ENCODE measurements around the gene LCNL1.

Gene LCNL1

DNA sequence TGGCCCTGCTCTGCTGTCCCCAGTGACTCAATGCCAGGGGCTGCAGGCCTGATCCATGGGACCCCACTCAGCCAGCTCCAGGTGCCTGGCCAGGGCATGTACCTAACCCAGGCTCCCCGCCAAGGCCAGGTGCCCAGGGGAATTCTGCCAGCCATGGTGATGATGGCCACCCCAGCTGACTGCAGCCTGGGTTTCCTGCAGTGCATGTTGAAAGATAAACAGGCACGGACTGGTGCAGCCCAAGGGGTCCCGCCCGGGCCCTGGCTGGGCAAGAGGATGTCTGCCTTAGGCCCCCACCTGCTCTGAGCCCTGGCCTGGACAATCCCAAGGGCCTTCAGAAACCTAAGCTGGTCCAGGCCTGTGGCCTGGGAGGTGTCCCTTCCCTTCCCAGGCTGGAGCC, 44.0 kb downstream of the LCNL1 start:
- Histone ChIP-seq H3K4me2 (no peak overlapping the region), H3K79me2 (ENCODE audit: insufficient read depth, low read depth) (no peaks in the 10 kb centered on the region), H3K4me1 (ENCODE audit: low read depth, poor library complexity, severe bottlenecking) (peaks cover 31% of the 10 kb centered on the region), H4K20me1 (ENCODE audit: insufficient read depth) (no peaks in the 10 kb centered on the region), H3K27ac (no peak overlapping the region), H3K36me3 (ENCODE audit: insufficient read depth) (no peaks in the 10 kb centered on the region), H3K9ac (no peak overlapping the region), H2AFZ (ENCODE audit: low read depth) (no peak overlapping the region), H3K27me3 (ENCODE audit: insufficient read depth, low read depth) (peaks cover 8% of the 10 kb centered on the region; the same call in 1 of the 2 replicates), H3K4me3 (IDR thresholded peaks at IDR 0.05; ENCODE audit: insufficient read depth, low read depth, low read length) (no peak overlapping the region)
- TF ChIP-seq, protein P1, sequence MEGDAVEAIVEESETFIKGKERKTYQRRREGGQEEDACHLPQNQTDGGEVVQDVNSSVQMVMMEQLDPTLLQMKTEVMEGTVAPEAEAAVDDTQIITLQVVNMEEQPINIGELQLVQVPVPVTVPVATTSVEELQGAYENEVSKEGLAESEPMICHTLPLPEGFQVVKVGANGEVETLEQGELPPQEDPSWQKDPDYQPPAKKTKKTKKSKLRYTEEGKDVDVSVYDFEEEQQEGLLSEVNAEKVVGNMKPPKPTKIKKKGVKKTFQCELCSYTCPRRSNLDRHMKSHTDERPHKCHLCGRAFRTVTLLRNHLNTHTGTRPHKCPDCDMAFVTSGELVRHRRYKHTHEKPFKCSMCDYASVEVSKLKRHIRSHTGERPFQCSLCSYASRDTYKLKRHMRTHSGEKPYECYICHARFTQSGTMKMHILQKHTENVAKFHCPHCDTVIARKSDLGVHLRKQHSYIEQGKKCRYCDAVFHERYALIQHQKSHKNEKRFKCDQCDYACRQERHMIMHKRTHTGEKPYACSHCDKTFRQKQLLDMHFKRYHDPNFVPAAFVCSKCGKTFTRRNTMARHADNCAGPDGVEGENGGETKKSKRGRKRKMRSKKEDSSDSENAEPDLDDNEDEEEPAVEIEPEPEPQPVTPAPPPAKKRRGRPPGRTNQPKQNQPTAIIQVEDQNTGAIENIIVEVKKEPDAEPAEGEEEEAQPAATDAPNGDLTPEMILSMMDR (conservative IDR thresholded peaks at IDR 0.05; ENCODE audit: low read depth, low read length) = no peak

DNA sequence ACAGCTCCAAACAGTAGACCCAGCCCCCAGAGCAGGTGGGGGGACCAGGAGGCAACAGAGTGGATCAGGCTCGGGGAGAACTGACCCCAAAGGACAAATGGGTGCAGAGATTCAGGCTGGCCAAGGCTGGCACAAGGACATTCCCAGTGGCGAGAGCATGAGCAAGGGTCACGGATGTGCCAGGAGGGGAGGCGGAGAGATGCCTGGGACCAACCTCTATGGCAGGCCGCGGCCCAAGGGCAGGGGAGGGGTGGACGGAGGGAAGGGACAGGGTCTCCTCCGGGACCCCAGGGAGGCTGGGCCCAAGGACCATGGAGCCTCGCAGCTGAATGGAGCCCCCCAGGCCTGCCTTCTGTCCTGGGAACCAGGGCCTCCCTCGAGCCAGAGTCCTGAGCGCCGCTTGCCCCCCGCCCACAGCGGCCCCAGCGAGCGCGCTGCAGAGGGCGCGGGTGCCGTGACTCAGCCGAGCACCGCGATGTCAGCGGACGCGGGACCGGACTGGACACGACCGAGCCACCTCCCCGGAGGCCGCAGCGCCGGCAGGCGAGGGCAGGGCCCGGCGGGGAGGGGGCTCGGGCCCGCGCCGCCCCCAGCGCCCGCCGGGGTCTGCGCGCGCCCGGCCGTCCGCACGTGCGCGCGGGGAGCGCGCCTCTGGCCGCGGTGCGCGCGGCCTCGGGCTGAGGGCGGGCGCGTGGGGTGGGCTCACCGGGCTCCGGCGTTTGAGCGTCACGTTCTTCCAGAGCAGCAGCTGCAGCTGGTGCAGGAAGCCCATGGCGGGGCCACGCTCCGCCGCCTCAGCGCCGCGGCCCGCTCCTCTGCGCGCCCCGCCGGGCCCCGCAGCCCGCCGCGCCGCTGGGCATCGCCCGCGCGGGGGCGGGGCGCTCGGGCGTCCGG, 44.8 kb downstream of the LCNL1 start, which contains the start of gene ABCA2:
Gene ABCA2, minus strand, starts transcription at position 869 of the 894 bp plus-strand sequence. Its CDS starts 97 bp downstream, at position 772.
- H2AFZ ChIP-seq (ENCODE audit: low read depth) = peak within 1 kb of the TSS; percentile 91
- no peak within 1 kb of the TSS for H3K4me3 ChIP-seq (IDR thresholded peaks at IDR 0.05; ENCODE audit: insufficient read depth, low read depth, low read length)
- peaks cover 27% of the 10 kb centered on the region for H3K4me1 ChIP-seq (ENCODE audit: low read depth, poor library complexity, severe bottlenecking)
- H3K4me2 ChIP-seq = peak within 1 kb of the TSS; percentile 88
- H3K9ac ChIP-seq = peak within 1 kb of the TSS; percentile 54; the same call in 1 of the 2 replicates
- H3K79me2 ChIP-seq (ENCODE audit: insufficient read depth, low read depth) = no peaks in the 10 kb centered on the region
- peaks cover 8% of the 10 kb centered on the region; the same call in 1 of the 2 replicates for H3K27me3 ChIP-seq (ENCODE audit: insufficient read depth, low read depth)
- peak within 1 kb of the TSS; percentile 22; the same call in 1 of the 2 replicates for H3K27ac ChIP-seq
- TF ChIP-seq, protein P1 (conservative IDR thresholded peaks at IDR 0.05; ENCODE audit: low read depth, low read length) = no peak
- H4K20me1 ChIP-seq (ENCODE audit: insufficient read depth) = no peaks in the 10 kb centered on the region
- H3K36me3 ChIP-seq (ENCODE audit: insufficient read depth) = no peaks in the 10 kb centered on the region

DNA sequence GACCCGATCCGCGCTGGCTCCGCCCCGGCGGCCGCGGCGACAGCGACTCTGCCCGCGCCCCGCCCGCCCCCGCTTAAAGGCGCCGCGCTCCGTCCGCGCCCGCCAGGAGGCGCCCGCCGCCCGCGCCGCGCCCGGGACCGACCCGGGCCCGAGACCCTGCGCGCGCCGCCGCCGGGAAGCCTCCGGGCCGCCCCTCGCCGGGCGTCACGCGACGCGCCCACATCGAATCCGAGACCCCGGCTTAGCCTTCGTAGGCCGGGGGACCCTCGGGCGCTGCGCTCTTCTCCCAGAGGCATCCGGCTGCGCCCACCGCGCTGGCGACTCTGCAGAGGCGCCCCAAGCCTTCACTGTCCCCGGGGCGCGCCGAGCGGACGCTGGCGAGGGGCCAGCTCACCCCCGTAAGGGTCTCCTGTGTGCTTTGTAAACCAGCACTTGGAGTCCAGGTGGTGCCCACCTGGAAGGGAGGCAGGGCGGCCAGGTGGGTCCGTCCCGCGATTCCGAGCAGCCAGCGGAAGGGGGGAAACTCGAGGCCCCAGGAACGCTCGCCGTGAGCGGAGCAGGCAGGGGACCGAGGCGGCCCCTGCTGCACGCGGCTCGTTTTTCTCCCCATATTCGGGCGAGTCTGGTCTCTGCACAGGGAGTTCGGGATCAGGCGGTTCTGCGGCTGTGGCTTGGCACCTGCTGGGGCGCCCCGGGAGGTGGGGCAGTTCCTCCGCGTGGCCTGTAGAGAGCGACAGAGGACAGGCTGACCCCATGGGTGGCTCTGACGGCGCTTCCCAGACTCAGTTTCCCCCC, 45.7 kb downstream of the LCNL1 start:
- H3K27me3 ChIP-seq (ENCODE audit: insufficient read depth, low read depth) = peaks cover 8% of the 10 kb centered on the region; the same call in 1 of the 2 replicates
- TF ChIP-seq, protein P1 (conservative IDR thresholded peaks at IDR 0.05; ENCODE audit: low read depth, low read length) = no peak
- no peaks in the 10 kb centered on the region for H3K79me2 ChIP-seq (ENCODE audit: insufficient read depth, low read depth)
- peak overlapping the region; percentile 91 for H2AFZ ChIP-seq (ENCODE audit: low read depth)
- no peaks in the 10 kb centered on the region for H3K36me3 ChIP-seq (ENCODE audit: insufficient read depth)
- peaks cover 31% of the 10 kb centered on the region for H3K4me1 ChIP-seq (ENCODE audit: low read depth, poor library complexity, severe bottlenecking)
- H3K4me3 ChIP-seq (IDR thresholded peaks at IDR 0.05; ENCODE audit: insufficient read depth, low read depth, low read length) = no peak overlapping the region
- peak overlapping the region; percentile 54; the same call in 1 of the 2 replicates for H3K9ac ChIP-seq
- H4K20me1 ChIP-seq (ENCODE audit: insufficient read depth) = no peaks in the 10 kb centered on the region
- H3K27ac ChIP-seq = peak overlapping the region; percentile 22; the same call in 1 of the 2 replicates
- peak overlapping the region; percentile 88 for H3K4me2 ChIP-seq
